A172 (cell line): ENCODE measurements around the gene PLSCR3. TPM values are rescaled to one million over a fixed set of nuclear protein-coding genes. Genes with fewer than 3 reads are reported as not detected.

Experiments used
- DNase-seq: peaks from one replicate; pipeline ENCODE4 v3.0.0-alpha.2; 2015; ENCODE audit warnings: low spot score
- total RNA-seq: library from RNA; depleted of rRNA; stranded (reverse); fragments of >200 nt; shearing (Covaris generic); gene quantifications from 2 replicates; pipeline ENCODE4 v1.2.3, GENCODE V29; 2014; rRNA removed

Gene PLSCR3
- total RNA-seq, 1 experiment from 2014 or later: 73.2 TPM

DNA sequence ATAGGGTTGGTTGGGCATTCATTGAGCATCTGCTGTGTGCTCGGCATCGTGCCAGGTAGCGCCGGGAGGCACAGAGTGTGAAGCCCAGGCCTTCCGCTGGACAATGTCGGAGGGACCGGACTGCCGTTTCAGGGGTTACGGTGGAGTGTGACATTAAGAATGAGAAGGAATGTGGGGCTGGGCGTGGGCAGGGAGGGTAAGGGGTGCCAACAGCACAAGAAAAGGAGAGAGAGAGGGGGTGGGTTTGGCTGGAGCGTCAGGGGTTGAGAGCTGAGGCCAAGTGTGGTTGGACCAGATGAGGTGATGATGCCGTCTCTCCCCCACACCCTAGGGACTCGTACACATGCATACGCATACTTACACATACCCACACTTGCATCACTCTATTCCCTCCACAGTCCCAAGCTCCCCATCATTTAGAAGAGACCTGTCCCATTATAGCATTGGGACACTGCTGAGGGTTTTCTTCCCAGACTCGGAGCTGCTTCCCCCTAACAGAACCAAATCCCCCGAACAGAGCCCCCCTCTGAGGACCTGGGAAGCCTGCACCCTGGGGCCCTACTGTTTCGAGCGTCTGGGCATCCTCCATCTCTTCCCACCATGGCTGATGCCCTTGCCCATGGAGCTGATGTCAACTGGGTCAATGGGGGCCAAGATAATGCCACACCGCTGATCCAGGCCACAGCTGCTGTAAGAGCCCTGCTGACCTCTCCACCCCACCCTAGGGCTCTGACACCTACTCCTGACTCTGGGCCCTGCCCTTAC is 45.7 kb downstream of the PLSCR3 start:
- no peak for DNase-seq

DNA sequence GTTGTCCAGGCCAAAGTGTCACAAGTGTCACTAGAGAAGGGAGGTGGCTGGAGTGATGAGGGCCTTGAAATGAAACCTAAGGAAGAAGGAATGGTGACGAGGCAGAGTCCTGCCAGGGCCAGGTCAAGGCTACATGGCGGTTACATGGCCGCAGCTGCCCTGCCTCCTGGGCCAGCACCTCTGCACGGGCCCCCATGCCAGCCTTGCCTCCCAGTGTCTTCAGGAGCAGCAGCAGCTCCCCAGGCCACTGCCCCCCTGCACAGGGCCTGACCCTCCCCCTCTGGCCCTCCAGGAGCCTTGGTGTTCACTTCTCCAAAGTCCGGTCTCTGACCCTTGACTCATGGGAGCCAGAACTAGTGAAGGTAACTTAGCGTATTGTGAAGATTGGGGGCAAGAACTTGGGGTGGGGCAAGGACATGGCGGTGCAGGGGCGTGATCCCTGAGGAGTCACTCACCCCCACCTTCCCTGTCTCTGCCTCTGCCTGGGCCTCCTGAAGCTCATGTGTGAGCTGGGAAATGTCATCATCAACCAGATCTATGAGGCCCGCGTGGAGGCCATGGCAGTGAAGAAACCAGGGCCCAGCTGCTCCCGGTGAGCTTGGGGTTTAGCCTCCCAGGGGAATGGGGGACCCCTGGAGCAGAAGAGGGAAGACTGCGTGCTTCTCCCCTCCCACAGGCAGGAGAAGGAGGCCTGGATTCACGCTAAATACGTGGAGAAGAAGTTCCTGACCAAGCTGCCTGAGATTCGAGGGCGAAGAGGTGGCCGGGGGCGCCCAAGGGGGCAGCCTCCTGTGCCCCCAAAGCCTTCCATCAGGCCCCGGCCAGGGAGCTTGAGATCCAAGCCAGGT is 46.5 kb downstream of the PLSCR3 start:
- no peak for DNase-seq

DNA sequence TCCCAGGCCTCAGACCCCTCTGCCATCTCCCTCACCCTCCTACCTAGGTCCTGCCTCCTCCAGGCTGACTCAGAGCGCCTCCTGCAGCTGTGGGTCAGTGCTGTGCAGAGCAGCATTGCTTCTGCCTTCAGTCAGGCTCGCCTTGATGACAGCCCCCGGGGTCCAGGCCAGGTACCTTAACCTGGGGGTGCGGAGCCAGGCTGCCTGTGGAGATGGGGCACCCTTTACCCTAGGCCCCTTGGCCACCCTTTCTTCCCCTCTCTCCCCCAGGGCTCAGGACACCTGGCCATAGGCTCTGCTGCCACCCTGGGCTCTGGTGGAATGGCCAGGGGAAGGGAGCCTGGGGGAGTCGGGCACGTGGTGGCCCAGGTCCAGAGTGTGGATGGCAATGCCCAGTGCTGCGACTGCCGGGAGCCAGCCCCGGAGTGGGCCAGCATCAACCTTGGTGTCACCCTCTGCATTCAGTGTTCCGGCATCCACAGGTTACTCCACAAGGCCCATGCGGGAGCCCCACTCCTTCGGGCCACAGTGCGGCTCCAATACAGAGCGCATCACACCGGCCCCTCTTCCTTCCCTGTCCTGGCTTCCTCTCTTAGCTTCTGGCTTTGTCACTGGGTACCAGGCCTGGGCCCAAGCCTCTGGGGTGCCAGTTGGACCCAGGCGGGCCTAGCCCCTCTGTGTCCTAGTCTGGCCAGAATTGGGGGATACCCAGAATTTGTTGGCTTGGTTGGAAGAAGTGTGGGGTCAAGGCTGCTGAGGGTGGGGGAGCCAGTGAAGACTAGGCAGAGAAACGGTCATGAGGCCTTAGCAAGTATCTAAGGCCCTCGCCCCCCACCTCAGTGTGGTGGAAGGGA is 47.3 kb downstream of the PLSCR3 start:
- DNase-seq: no peak

DNA sequence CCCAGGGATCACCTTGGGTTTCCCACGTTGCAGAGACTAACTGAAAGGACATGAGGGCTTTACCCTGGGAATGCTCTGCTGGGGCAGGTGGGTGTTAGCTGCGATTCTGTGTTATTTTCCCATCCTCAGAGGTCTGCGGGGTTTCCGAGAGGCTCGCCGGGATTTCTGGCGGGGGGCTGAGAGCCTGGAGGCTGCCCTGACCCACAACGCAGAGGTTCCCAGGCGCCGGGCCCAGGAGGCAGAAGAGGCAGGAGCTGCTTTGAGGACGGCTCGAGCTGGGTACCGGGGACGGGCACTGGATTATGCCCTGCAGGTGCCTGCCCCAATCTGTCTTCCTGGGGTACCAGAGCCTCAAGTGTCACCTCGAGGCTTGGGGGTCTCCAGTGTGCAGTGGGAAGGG is 51.1 kb downstream of the PLSCR3 start:
- DNase-seq: no peak

DNA sequence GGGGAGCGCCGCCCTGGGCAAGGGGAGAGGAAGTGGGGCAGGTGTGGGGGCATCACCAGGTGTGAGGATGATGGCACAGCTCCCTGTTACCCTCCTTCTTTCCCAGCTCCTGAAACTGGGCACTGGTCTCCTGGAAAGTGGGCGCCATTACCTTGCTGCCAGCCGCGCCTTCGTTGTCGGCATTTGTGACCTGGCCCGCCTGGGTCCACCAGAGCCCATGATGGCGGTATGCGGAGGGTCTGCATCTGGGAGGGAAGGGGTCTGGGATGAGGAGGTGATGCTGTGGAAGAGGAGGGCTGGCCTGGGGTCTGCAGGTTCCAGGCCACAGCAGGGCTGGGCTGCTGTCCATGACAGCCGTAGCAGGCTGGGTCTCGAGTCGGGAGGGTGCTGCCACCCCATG is 52.5 kb downstream of the PLSCR3 start:
- no peak for DNase-seq

DNA sequence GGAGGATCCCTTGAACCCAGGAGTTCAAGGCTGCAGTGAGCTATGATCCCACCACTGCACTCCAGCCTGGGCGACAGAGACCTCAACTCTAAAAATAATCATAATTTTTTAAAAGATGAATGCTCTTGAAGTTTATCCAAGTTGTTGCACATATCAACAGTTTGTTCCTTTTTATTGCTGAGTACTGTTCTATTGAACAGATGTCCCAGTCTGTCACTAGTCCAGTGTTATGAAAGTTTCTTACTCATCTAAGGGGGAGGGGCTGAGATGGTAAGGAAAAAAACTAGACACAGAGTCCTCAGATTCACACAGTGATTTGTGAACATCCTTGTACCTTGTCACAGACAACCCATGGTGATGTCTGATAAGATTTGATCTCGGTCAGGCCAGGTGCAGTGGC is 54.1 kb downstream of the PLSCR3 start:
- DNase-seq: no peak

Other genes starting within 250 kb of the PLSCR3 start
- gene ASGR1, start 215.2 kb downstream of the PLSCR3 start, total RNA-seq: 0.86 and 0.98 TPM in 2 replicates
- 7.2 and 7.3 TPM in 2 replicates for gene DLG4, start 174.7 kb downstream of the PLSCR3 start, total RNA-seq
- 278 and 349 TPM in 2 replicates for gene ACADVL, start 174.6 kb downstream of the PLSCR3 start, total RNA-seq
- 65.1 and 82.4 TPM in 2 replicates for gene DVL2, start 160.0 kb downstream of the PLSCR3 start, total RNA-seq
- 59.5 and 75.3 TPM in 2 replicates for gene PHF23, start 155.1 kb downstream of the PLSCR3 start, total RNA-seq
- 144 and 238 TPM in 2 replicates for gene GABARAP, start 152.1 kb downstream of the PLSCR3 start, total RNA-seq
- 34.2 and 36.9 TPM in 2 replicates for gene CTDNEP1, start 142.8 kb downstream of the PLSCR3 start, total RNA-seq
- 102 and 104 TPM in 2 replicates for gene ELP5, start 142.3 kb downstream of the PLSCR3 start, total RNA-seq
- 1.2 TPM in 1 of 2 replicates, not detected in the other for gene CLDN7, start 132.0 kb downstream of the PLSCR3 start, total RNA-seq
- not detected in 2 replicates for gene SLC2A4, start 112.8 kb downstream of the PLSCR3 start, total RNA-seq
- 0.86 and 1.1 TPM in 2 replicates for gene YBX2, start 99.9 kb downstream of the PLSCR3 start, total RNA-seq
- gene EIF5A, start 86.9 kb downstream of the PLSCR3 start, total RNA-seq: 844 and 911 TPM in 2 replicates
- gene GPS2, start 79.2 kb downstream of the PLSCR3 start, total RNA-seq: 100 and 114 TPM in 2 replicates
- 9.8 and 12.2 TPM in 2 replicates for gene NEURL4, start 65.2 kb downstream of the PLSCR3 start, total RNA-seq
- 0.90 and 4.1 TPM in 2 replicates for gene ACAP1, start 58.0 kb downstream of the PLSCR3 start, total RNA-seq
- 13.9 and 19.5 TPM in 2 replicates for gene KCTD11, start 42.4 kb downstream of the PLSCR3 start, total RNA-seq
- not detected in 2 replicates for gene TMEM95, start 39.4 kb downstream of the PLSCR3 start, total RNA-seq
- 0.07 TPM in 1 of 2 replicates, not detected in the other for gene TNK1, start 13.4 kb downstream of the PLSCR3 start, total RNA-seq
- 71.7 and 80.4 TPM in 2 replicates for gene TMEM256, start 9.6 kb upstream of the PLSCR3 start, total RNA-seq
- 11.3 and 12.3 TPM in 2 replicates for gene NLGN2, start 13.3 kb upstream of the PLSCR3 start, total RNA-seq
- gene SPEM1, start 25.8 kb upstream of the PLSCR3 start, total RNA-seq: not detected in 2 replicates
- gene SPEM2, start 31.1 kb upstream of the PLSCR3 start, total RNA-seq: not detected in 2 replicates
- gene SPEM3, start 34.3 kb upstream of the PLSCR3 start, total RNA-seq: not detected in 2 replicates
- gene TMEM102, start 40.9 kb upstream of the PLSCR3 start, total RNA-seq: 2.5 and 7.4 TPM in 2 replicates
- 0.89 TPM in 1 of 2 replicates, not detected in the other for gene FGF11, start 45.0 kb upstream of the PLSCR3 start, total RNA-seq
- gene CHRNB1, start 50.5 kb upstream of the PLSCR3 start, total RNA-seq: 14.1 and 20.2 TPM in 2 replicates
- 24.8 and 28.4 TPM in 2 replicates for gene ZBTB4, start 85.1 kb upstream of the PLSCR3 start, total RNA-seq
- not detected in 2 replicates for gene SLC35G6, start 86.9 kb upstream of the PLSCR3 start, total RNA-seq
- gene POLR2A, start 89.8 kb upstream of the PLSCR3 start, total RNA-seq: 17.8 and 23.4 TPM in 2 replicates
- 9.3 and 17.0 TPM in 2 replicates for gene TNFSF12, start 154.5 kb upstream of the PLSCR3 start, total RNA-seq
- gene TNFSF13, start 164.2 kb upstream of the PLSCR3 start, total RNA-seq: 3.7 and 4.1 TPM in 2 replicates
- gene SENP3, start 167.4 kb upstream of the PLSCR3 start, total RNA-seq: 162 and 170 TPM in 2 replicates
- 11.5 and 15.6 TPM in 2 replicates for gene CD68, start 185.1 kb upstream of the PLSCR3 start, total RNA-seq
- 246 and 350 TPM in 2 replicates for gene MPDU1, start 189.3 kb upstream of the PLSCR3 start, total RNA-seq
- gene SOX15, start 195.6 kb upstream of the PLSCR3 start, total RNA-seq: 2.0 and 7.2 TPM in 2 replicates
- gene FXR2, start 220.4 kb upstream of the PLSCR3 start, total RNA-seq: 61.1 and 76.5 TPM in 2 replicates
- 64.0 and 77.4 TPM in 2 replicates for gene SAT2, start 233.3 kb upstream of the PLSCR3 start, total RNA-seq
- gene SHBG, start 235.6 kb upstream of the PLSCR3 start, total RNA-seq: 2.8 TPM in 1 of 2 replicates, not detected in the other